HepG2 (cell line): ENCODE measurements around the gene SIGLEC14. TPM values are rescaled to one million over a fixed set of nuclear protein-coding genes. Genes with fewer than 3 reads are reported as not detected.
A peak's percentile ranks its signal among the peaks of the same experiment; 100 is the strongest.

Experiments
- HMG20A ChIP-seq: IDR thresholded peaks from 2 replicates; pipeline ENCODE4 v1.6.1; 2016; ENCODE audit warnings: borderline replicate concordance
- KLF12 ChIP-seq: sonication (generic); formaldehyde crosslinking; IDR thresholded peaks from 2 replicates; pipeline ENCODE4 v1.4.0; 2020; ENCODE audit warnings: missing genetic modification reagents, borderline replicate concordance
- SCMH1 ChIP-seq: sonication (generic); formaldehyde crosslinking; IDR thresholded peaks from 2 replicates; pipeline ENCODE4 v1.9.0; 2021; ENCODE audit warnings: missing genetic modification reagents, mild to moderate bottlenecking, borderline replicate concordance
- SIN3A ChIP-seq: IDR thresholded peaks from 2 replicates; pipeline ENCODE4 v1.6.1; 2011; ENCODE audit warnings: low read depth, mild to moderate bottlenecking, control low read depth, low read length, borderline replicate concordance
- SOX5 ChIP-seq: IDR thresholded peaks from 2 replicates; pipeline ENCODE4 v1.6.1; 2016; ENCODE audit warnings: borderline replicate concordance
- YEATS2 ChIP-seq: sonication (generic); formaldehyde crosslinking; IDR thresholded peaks from 2 replicates; pipeline ENCODE4 v1.4.0; 2020; ENCODE audit warnings: missing genetic modification reagents, borderline replicate concordance
- ZBTB21 ChIP-seq: sonication (generic); formaldehyde crosslinking; IDR thresholded peaks from 2 replicates; pipeline ENCODE4 v1.4.0; 2020; ENCODE audit warnings: missing genetic modification reagents
- ZIK1 ChIP-seq: sonication (generic); formaldehyde crosslinking; IDR thresholded peaks from 2 replicates; pipeline ENCODE4 v1.5.0; 2020; ENCODE audit warnings: mild to moderate bottlenecking, low read depth, missing genetic modification reagents, borderline replicate concordance
- ZNF205 ChIP-seq: IDR thresholded peaks from 2 replicates; pipeline ENCODE4 v1.6.1; 2018; ENCODE audit warnings: missing biosample characterization, missing genetic modification reagents
- ZNF772 ChIP-seq: sonication (generic); formaldehyde crosslinking; IDR thresholded peaks from 2 replicates; pipeline ENCODE4 v1.5.0; 2020; ENCODE audit warnings: mild to moderate bottlenecking, missing genetic modification reagents
- ZNF790 ChIP-seq: sonication (generic); formaldehyde crosslinking; IDR thresholded peaks from 2 replicates; pipeline ENCODE4 v1.8.0; 2022; ENCODE audit warnings: missing genetic modification reagents, mild to moderate bottlenecking, borderline replicate concordance
- ZNF83 ChIP-seq: sonication (generic); formaldehyde crosslinking; IDR thresholded peaks from 2 replicates; pipeline ENCODE4 v1.4.0; 2020; ENCODE audit warnings: missing genetic modification reagents, mild to moderate bottlenecking, borderline replicate concordance
- polyA plus RNA-seq, 8 experiments: library from polyadenylated mRNA; depleted of rRNA in 3 of 8; stranded (reverse) in 7 of 8; unstranded in 1 of 8; fragments of >200 nt; fragmentation: Illumina TruSeq in 4 of 8; extraction: Trizol in 4 of 8; gene quantifications; 2 replicates each; pipeline versions ENCODE4 v1.2.1 to v1.2.3, GENCODE V29; 2011 to 2016; ENCODE audit warnings: low read depth in 4 of 8, missing spikeins in 1 of 8, mixed read lengths in 1 of 8; ENCODE audit not compliant: insufficient read depth in 1 of 8
- total RNA-seq, 5 experiments: library from RNA; depleted of rRNA; stranded (reverse); fragments of >200 nt; fragmentation: Illumina TruSeq; extraction: Trizol; gene quantifications; 2 replicates each; pipeline ENCODE4 v1.2.3, GENCODE V29; 2016; ENCODE audit warnings: low read depth in 1 of 5
- TF ChIP-seq, protein P1 (sequence below): sonication (generic); formaldehyde crosslinking; IDR thresholded peaks from 2 replicates; pipeline ENCODE4 v1.8.0; 2023; ENCODE audit warnings: mild to moderate bottlenecking, missing genetic modification reagents
- TF ChIP-seq, protein P2 (sequence below): sonication (generic); formaldehyde crosslinking; IDR thresholded peaks from 2 replicates; pipeline ENCODE4 v1.4.0; 2020; ENCODE audit warnings: missing genetic modification reagents
- TF ChIP-seq, protein P3 (sequence below): sonication (generic); formaldehyde crosslinking; IDR thresholded peaks from 2 replicates; pipeline ENCODE4 v1.8.0; 2022; ENCODE audit warnings: missing genetic modification reagents, low read depth, mild to moderate bottlenecking, borderline replicate concordance
- TF ChIP-seq, protein P4 (sequence below): sonication (generic); formaldehyde crosslinking; IDR thresholded peaks from 2 replicates; pipeline ENCODE4 v1.8.0; 2022; ENCODE audit warnings: missing genetic modification reagents, mild to moderate bottlenecking, borderline replicate concordance
- TF ChIP-seq, protein P5 (sequence below): fragments of 450-650 bp; IDR thresholded peaks from 2 replicates; pipeline ENCODE4 v1.6.1; 2017; ENCODE audit warnings: mild to moderate bottlenecking
- TF ChIP-seq, protein P6 (sequence below): sonication (generic); formaldehyde crosslinking; IDR thresholded peaks from 2 replicates; pipeline ENCODE4 v1.5.1; 2020; ENCODE audit warnings: mild to moderate bottlenecking, missing genetic modification reagents

SIGLEC14 gene
- total and polyA plus RNA-seq, 2 of the 13 experiments (the other 11 are each of a cell fraction or from before 2014, with no cell fraction given): 0.05 to 0.09 TPM

DNA sequence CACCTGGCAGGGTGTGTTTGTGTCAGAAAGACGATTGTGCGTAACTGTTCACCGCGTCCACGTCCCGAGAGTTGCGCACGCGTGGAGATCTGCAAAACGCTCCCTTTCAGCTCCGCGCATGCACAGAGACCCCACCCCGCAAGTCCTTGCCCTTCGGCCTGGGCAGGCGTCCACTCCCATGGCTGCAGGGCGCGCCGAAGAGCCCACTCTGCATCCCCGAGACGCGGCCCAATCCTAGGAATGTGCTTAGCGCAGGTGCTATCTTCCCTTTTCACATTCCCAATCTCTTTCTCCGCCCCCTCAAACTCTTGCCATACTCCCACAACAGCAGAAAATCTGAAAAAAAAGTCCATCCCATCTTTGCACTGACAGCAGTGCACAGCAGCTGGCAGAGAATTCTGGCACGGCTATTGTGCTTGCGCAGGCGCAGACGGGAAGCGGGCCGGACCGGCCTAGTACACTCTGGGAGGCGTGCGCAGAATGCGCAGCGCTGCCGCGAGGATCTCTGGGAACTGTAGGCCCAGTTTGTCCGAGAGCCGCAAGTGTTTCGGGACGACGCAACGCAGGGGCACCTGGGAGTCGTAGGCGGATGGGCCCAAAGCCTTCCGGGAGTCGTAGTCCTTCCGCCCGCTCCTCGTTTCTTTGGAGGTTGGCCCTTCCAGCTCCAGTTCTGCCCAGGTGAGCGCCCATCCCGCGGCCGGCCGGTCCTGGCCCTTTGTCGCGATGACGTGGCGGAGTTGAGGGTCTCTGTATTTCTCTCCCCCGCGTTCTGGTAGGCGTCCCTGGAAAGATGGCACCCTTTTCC, 52.5 kb downstream of the SIGLEC14 start (continued):
- TF ChIP-seq, protein P1, sequence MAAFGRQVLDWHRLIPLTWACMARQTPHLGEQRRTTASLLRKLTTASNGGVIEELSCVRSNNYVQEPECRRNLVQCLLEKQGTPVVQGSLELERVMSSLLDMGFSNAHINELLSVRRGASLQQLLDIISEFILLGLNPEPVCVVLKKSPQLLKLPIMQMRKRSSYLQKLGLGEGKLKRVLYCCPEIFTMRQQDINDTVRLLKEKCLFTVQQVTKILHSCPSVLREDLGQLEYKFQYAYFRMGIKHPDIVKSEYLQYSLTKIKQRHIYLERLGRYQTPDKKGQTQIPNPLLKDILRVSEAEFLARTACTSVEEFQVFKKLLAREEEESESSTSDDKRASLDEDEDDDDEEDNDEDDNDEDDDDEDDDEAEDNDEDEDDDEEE: no peak
- no peak for TF ChIP-seq SCMH1
- no peak for TF ChIP-seq ZNF83
- TF ChIP-seq, protein P2, sequence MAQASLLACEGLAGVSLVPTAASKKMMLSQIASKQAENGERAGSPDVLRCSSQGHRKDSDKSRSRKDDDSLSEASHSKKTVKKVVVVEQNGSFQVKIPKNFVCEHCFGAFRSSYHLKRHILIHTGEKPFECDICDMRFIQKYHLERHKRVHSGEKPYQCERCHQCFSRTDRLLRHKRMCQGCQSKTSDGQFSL (CRISPR knock-in tag): no peak
- TF ChIP-seq, protein P3, sequence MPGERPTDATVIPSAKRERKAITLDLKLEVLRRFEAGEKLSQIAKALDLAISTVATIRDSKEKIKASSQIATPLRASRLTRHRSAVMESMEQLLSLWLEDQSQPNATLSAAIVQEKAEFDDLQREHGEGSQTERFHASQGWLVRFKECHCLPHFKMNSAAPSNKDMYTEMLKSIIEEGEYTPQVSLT (CRISPR knock-in tag): no peak
- no peak for TF ChIP-seq ZBTB21 (CRISPR knock-in tag)
- TF ChIP-seq HMG20A: no peak
- peak; percentile 30; the same call in 1 of the 2 replicates for TF ChIP-seq YEATS2
- 0 out of 2 replicates have a peak, but pooled peaks have one; percentile 49 for TF ChIP-seq ZNF772
- TF ChIP-seq ZNF790 (CRISPR knock-in tag): no peak
- no peak for TF ChIP-seq SIN3A
- no peak for TF ChIP-seq KLF12 (CRISPR knock-in tag)
- TF ChIP-seq ZNF205 (CRISPR knock-in tag): no peak
- TF ChIP-seq SOX5 (CRISPR knock-in tag): no peak
- TF ChIP-seq ZIK1 (CRISPR knock-in tag): no peak
- TF ChIP-seq, protein P4, sequence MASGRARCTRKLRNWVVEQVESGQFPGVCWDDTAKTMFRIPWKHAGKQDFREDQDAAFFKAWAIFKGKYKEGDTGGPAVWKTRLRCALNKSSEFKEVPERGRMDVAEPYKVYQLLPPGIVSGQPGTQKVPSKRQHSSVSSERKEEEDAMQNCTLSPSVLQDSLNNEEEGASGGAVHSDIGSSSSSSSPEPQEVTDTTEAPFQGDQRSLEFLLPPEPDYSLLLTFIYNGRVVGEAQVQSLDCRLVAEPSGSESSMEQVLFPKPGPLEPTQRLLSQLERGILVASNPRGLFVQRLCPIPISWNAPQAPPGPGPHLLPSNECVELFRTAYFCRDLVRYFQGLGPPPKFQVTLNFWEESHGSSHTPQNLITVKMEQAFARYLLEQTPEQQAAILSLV (CRISPR knock-in tag): peak; percentile 23; the same call in 1 of the 2 replicates
- TF ChIP-seq, protein P5, sequence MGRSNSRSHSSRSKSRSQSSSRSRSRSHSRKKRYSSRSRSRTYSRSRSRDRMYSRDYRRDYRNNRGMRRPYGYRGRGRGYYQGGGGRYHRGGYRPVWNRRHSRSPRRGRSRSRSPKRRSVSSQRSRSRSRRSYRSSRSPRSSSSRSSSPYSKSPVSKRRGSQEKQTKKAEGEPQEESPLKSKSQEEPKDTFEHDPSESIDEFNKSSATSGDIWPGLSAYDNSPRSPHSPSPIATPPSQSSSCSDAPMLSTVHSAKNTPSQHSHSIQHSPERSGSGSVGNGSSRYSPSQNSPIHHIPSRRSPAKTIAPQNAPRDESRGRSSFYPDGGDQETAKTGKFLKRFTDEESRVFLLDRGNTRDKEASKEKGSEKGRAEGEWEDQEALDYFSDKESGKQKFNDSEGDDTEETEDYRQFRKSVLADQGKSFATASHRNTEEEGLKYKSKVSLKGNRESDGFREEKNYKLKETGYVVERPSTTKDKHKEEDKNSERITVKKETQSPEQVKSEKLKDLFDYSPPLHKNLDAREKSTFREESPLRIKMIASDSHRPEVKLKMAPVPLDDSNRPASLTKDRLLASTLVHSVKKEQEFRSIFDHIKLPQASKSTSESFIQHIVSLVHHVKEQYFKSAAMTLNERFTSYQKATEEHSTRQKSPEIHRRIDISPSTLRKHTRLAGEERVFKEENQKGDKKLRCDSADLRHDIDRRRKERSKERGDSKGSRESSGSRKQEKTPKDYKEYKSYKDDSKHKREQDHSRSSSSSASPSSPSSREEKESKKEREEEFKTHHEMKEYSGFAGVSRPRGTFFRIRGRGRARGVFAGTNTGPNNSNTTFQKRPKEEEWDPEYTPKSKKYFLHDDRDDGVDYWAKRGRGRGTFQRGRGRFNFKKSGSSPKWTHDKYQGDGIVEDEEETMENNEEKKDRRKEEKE: no peak
- TF ChIP-seq, protein P6, sequence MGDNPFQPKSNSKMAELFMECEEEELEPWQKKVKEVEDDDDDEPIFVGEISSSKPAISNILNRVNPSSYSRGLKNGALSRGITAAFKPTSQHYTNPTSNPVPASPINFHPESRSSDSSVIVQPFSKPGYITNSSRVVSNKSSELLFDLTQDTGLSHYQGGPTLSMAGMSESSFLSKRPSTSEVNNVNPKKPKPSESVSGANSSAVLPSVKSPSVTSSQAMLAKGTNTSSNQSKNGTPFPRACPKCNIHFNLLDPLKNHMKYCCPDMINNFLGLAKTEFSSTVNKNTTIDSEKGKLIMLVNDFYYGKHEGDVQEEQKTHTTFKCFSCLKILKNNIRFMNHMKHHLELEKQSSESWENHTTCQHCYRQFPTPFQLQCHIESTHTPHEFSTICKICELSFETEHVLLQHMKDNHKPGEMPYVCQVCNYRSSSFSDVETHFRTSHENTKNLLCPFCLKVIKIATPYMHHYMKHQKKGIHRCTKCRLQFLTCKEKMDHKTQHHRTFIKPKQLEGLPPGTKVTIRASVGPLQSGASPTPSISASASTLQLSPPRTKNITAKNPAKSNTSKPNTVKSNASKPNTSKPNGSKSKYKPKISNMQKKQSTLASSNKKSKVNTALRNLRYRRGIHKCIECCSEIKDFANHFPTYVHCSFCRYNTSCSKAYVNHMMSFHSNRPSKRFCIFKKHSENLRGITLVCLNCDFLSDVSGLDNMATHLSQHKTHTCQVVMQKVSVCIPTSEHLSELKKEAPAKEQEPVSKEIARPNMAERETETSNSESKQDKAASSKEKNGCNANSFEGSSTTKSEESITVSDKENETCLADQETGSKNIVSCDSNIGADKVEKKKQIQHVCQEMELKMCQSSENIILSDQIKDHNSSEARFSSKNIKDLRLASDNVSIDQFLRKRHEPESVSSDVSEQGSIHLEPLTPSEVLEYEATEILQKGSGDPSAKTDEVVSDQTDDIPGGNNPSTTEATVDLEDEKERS (CRISPR knock-in tag): no peak
